PC-3 (cell line): ENCODE data around the gene CFP.

Source experiments
- EZH2 ChIP-seq: fragments of 300-600 bp; sonication (generic); IDR thresholded peaks from one replicate; pipeline ENCODE4 v1.6.1; 2017; ENCODE audit warnings: antibody characterized with exemption, mild to moderate bottlenecking, low read length; ENCODE audit not compliant: unreplicated experiment
- EZH2phosphoT487 ChIP-seq: fragments of 300-600 bp; sonication (generic); IDR thresholded peaks from 2 replicates; pipeline ENCODE4 v1.6.1; 2018; ENCODE audit warnings: mild to moderate bottlenecking, antibody characterized with exemption, low read length, borderline replicate concordance
- TF ChIP-seq, protein P1 (sequence below): fragments of 300-600 bp; sonication (generic); conservative IDR thresholded peaks from 2 replicates; pipeline ENCODE4 v1.5.1; 2017; ENCODE audit warnings: antibody characterized with exemption, low read depth, mild to moderate bottlenecking, low read length

GRCh38 chrX:47579537-47579936 is 50.2 kb downstream of the CFP start:
- TF ChIP-seq, protein P1, sequence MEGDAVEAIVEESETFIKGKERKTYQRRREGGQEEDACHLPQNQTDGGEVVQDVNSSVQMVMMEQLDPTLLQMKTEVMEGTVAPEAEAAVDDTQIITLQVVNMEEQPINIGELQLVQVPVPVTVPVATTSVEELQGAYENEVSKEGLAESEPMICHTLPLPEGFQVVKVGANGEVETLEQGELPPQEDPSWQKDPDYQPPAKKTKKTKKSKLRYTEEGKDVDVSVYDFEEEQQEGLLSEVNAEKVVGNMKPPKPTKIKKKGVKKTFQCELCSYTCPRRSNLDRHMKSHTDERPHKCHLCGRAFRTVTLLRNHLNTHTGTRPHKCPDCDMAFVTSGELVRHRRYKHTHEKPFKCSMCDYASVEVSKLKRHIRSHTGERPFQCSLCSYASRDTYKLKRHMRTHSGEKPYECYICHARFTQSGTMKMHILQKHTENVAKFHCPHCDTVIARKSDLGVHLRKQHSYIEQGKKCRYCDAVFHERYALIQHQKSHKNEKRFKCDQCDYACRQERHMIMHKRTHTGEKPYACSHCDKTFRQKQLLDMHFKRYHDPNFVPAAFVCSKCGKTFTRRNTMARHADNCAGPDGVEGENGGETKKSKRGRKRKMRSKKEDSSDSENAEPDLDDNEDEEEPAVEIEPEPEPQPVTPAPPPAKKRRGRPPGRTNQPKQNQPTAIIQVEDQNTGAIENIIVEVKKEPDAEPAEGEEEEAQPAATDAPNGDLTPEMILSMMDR, result no peak
- no peak for TF ChIP-seq EZH2phosphoT487
- no peak for TF ChIP-seq EZH2
